PC-3 (cell line): ENCODE results near the gene JTB.

Experiments
- CTCF ChIP-seq: fragments of 300-600 bp; sonication (generic); conservative IDR thresholded peaks from 2 replicates; pipeline ENCODE4 v1.5.1; 2017; ENCODE audit warnings: antibody characterized with exemption, low read depth, mild to moderate bottlenecking, low read length
- EZH2 ChIP-seq: fragments of 300-600 bp; sonication (generic); IDR thresholded peaks from one replicate; pipeline ENCODE4 v1.6.1; 2017; ENCODE audit warnings: antibody characterized with exemption, mild to moderate bottlenecking, low read length; ENCODE audit not compliant: unreplicated experiment
- EZH2phosphoT487 ChIP-seq: fragments of 300-600 bp; sonication (generic); IDR thresholded peaks from 2 replicates; pipeline ENCODE4 v1.6.1; 2018; ENCODE audit warnings: mild to moderate bottlenecking, antibody characterized with exemption, low read length, borderline replicate concordance

GRCh38 chr1:153942766-153943549 lies 34.5 kb downstream of the JTB start:
- TF ChIP-seq EZH2phosphoT487, result no peak
- no peak for TF ChIP-seq EZH2
- TF ChIP-seq CTCF, result no peak
